Mesothelial cell of epicardium (in vitro differentiated cells): ENCODE results near the gene AGL. TPM values are rescaled to one million over a fixed set of nuclear protein-coding genes. Genes with fewer than 3 reads are reported as not detected.
"Not testable (repeated sequence)": the region's sequence is repeated elsewhere in the genome, so short reads cannot be mapped to it uniquely, and the experiment has no call there.

Source experiments
- DNase-seq, 2 experiments: peaks; one replicate each; pipeline ENCODE4 v3.0.0; 2021; ENCODE audit warnings: low spot score in 2 of 2; ENCODE audit not compliant: unreplicated experiment in 2 of 2
- H3K27ac Mint-ChIP-seq: 2 replicates; pipeline ENCODE4 v1.8.0; 2021; ENCODE audit warnings: mixed read lengths
- H3K27me3 Mint-ChIP-seq: 2 replicates; pipeline ENCODE4 v1.8.0; 2021; ENCODE audit warnings: low read depth, mixed read lengths
- H3K36me3 Mint-ChIP-seq: 2 replicates; pipeline ENCODE4 v1.8.0; 2021; ENCODE audit warnings: mixed read lengths
- H3K4me1 Mint-ChIP-seq: 2 replicates; pipeline ENCODE4 v1.8.0; 2021; ENCODE audit warnings: mixed read lengths
- H3K4me3 Mint-ChIP-seq: 2 replicates; pipeline ENCODE4 v1.8.0; 2021; ENCODE audit warnings: mild to moderate bottlenecking, moderate library complexity, mixed read lengths
- H3K9me3 Mint-ChIP-seq: 2 replicates; pipeline ENCODE4 v1.8.0; 2021; ENCODE audit warnings: mixed read lengths
- CTCF ChIP-seq: fragments of 200-600 bp; sonication (generic); IDR thresholded peaks from one replicate; pipeline ENCODE4 v1.5.0; 2021; ENCODE audit warnings: antibody characterized with exemption; ENCODE audit not compliant: unreplicated experiment
- total RNA-seq: library from RNA; stranded (reverse); gene quantifications from 3 replicates; pipeline ENCODE4 v1.2.1, GENCODE V29; 2021

AGL gene
- total RNA-seq, 1 donor from 2014 or later = 27.1 TPM

- TF ChIP-seq CTCF = no peak
- no peak overlapping the region for H3K27ac Mint-ChIP-seq
- H3K36me3 Mint-ChIP-seq = peaks cover 21% of the 10 kb centered on the region
- H3K4me1 Mint-ChIP-seq = peaks cover 18% of the 10 kb centered on the region
- no peak for DNase-seq
- H3K9me3 Mint-ChIP-seq = peaks cover 3% of the 10 kb centered on the region
- H3K27me3 Mint-ChIP-seq = no peaks in the 10 kb centered on the region
- no peak overlapping the region for H3K4me3 Mint-ChIP-seq
Measured at GRCh38 chr1:99855914-99856450, 5.8 kb downstream of the AGL start.

GRCh38 chr1:99857041-99857440 is 6.9 kb downstream of the AGL start:
- not testable (repeated sequence) for DNase-seq, H3K27me3 Mint-ChIP-seq, H3K27ac Mint-ChIP-seq, H3K4me1 Mint-ChIP-seq, H3K9me3 Mint-ChIP-seq, H3K4me3 Mint-ChIP-seq
- peaks cover 21% of the 10 kb centered on the region for H3K36me3 Mint-ChIP-seq

GRCh38 chr1:99858286-99858685 is 8.1 kb downstream of the AGL start:
- no peak overlapping the region for H3K27ac Mint-ChIP-seq

GRCh38 chr1:99858881-99859280 is 8.7 kb downstream of the AGL start:
- peaks cover 19% of the 10 kb centered on the region for H3K36me3 Mint-ChIP-seq

More at GRCh38 chr1:99858286-99858685, 8.1 kb downstream of the AGL start:
- peaks cover 21% of the 10 kb centered on the region for H3K36me3 Mint-ChIP-seq
- no peak for TF ChIP-seq CTCF
- H3K4me3 Mint-ChIP-seq = no peak overlapping the region
- peaks cover 3% of the 10 kb centered on the region for H3K9me3 Mint-ChIP-seq
- H3K4me1 Mint-ChIP-seq = peaks cover under 1% of the 10 kb centered on the region
- no peak for DNase-seq
- H3K27me3 Mint-ChIP-seq = no peaks in the 10 kb centered on the region

GRCh38 chr1:99860703-99861102 is 10.5 kb downstream of the AGL start:
- Mint-ChIP-seq H3K4me3 (no peak overlapping the region), H3K9me3 (peaks cover 3% of the 10 kb centered on the region), H3K27me3 (no peaks in the 10 kb centered on the region), H3K4me1 (no peaks in the 10 kb centered on the region), H3K36me3 (peaks cover 12% of the 10 kb centered on the region), H3K27ac (no peak overlapping the region)
- no peak for TF ChIP-seq CTCF
- DNase-seq = no peak

More at GRCh38 chr1:99858881-99859280, 8.7 kb downstream of the AGL start:
- H3K4me1 Mint-ChIP-seq = no peaks in the 10 kb centered on the region
- DNase-seq = no peak
- no peak overlapping the region for H3K4me3 Mint-ChIP-seq
- TF ChIP-seq CTCF = no peak
- H3K9me3 Mint-ChIP-seq = peaks cover 3% of the 10 kb centered on the region
- H3K27ac Mint-ChIP-seq = no peak overlapping the region
- H3K27me3 Mint-ChIP-seq = no peaks in the 10 kb centered on the region

- TF ChIP-seq CTCF = no peak
- no peak overlapping the region for H3K4me3 Mint-ChIP-seq
- H3K27ac Mint-ChIP-seq = no peak overlapping the region
- DNase-seq = no peak
- H3K36me3 Mint-ChIP-seq = peaks cover 9% of the 10 kb centered on the region
- H3K9me3 Mint-ChIP-seq = no peaks in the 10 kb centered on the region
- no peaks in the 10 kb centered on the region for H3K27me3 Mint-ChIP-seq
- H3K4me1 Mint-ChIP-seq = no peaks in the 10 kb centered on the region
Measured at GRCh38 chr1:99867682-99868081, 17.5 kb downstream of the AGL start.
